ENCODE measurements around the gene SMAP1. TPM values are rescaled to one million over a fixed set of nuclear protein-coding genes. Genes with fewer than 3 reads are reported as not detected.

SMAP1 gene
- total RNA-seq, 6 experiments from 2014 or later: 11.4 to 24.4 (median 21.5) TPM

DNA sequence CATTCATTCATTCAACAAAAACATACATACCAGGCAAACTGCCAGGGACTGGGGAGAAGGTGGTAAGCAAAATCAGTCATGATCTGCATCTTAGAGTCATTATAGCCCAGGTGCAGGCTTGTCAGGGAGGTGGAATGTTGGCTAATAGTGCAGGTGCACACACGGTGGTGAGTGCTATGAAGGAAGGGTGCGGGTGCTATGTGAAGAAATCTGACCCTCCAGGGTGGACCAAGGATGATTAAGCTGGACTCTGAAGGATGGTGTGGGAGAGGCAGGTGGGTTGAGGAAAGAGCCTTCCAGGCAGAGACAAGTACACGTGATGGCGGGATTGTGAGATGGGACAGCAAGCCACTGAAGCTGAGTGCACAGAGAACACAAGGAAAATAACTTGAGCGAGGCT lies 211.8 kb downstream of the SMAP1 start:
- Mint-ChIP-seq H3K36me3 (ENCODE audit: low read depth) (no peaks in the 10 kb centered on the region), H3K4me3 (no peak overlapping the region), H3K4me1 (ENCODE audit: low read depth) (no peaks in the 10 kb centered on the region), H3K27ac (no peak overlapping the region), H3K27me3 (ENCODE audit: insufficient read depth) (peaks cover 7% of the 10 kb centered on the region), H3K9me3 (no peaks in the 10 kb centered on the region)
- no peak for DNase-seq
- TF ChIP-seq, protein P1, sequence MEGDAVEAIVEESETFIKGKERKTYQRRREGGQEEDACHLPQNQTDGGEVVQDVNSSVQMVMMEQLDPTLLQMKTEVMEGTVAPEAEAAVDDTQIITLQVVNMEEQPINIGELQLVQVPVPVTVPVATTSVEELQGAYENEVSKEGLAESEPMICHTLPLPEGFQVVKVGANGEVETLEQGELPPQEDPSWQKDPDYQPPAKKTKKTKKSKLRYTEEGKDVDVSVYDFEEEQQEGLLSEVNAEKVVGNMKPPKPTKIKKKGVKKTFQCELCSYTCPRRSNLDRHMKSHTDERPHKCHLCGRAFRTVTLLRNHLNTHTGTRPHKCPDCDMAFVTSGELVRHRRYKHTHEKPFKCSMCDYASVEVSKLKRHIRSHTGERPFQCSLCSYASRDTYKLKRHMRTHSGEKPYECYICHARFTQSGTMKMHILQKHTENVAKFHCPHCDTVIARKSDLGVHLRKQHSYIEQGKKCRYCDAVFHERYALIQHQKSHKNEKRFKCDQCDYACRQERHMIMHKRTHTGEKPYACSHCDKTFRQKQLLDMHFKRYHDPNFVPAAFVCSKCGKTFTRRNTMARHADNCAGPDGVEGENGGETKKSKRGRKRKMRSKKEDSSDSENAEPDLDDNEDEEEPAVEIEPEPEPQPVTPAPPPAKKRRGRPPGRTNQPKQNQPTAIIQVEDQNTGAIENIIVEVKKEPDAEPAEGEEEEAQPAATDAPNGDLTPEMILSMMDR (IDR thresholded peaks at IDR 0.05): no peak

GRCh38 chr6:70884074-70884983 lies 216.6 kb downstream of the SMAP1 start:
- TF ChIP-seq, protein P1 (IDR thresholded peaks at IDR 0.05): peak; percentile 96
- Mint-ChIP-seq H3K27me3 (ENCODE audit: insufficient read depth) (peaks cover 22% of the 10 kb centered on the region), H3K9me3 (no peaks in the 10 kb centered on the region), H3K4me3 (no peak overlapping the region), H3K27ac (no peak overlapping the region), H3K36me3 (ENCODE audit: low read depth) (no peaks in the 10 kb centered on the region), H3K4me1 (ENCODE audit: low read depth) (no peaks in the 10 kb centered on the region)
- DNase-seq: peak; percentile 25

DNA sequence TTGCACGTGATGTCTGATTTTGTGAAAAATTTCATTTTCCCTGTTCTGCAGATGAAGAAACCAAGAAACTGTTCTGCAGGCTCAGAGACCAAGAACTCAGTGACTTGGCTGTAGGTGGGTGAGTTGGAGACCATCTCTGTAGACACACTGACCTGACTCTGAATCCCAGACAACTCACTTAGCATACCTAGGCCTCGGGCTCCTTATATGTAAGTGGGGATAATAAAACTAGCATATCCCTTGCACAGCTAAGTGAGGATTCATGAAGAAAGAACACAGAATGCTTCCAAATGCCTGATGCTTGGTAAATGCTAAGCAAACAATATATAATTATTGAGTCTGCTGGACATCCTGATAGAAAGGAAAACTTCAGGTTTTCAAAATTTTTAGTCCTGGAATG lies 218.4 kb downstream of the SMAP1 start:
- Mint-ChIP-seq H3K4me3 (no peak overlapping the region), H3K9me3 (no peaks in the 10 kb centered on the region), H3K27me3 (ENCODE audit: insufficient read depth) (peaks cover 26% of the 10 kb centered on the region), H3K36me3 (ENCODE audit: low read depth) (no peaks in the 10 kb centered on the region), H3K27ac (no peak overlapping the region), H3K4me1 (ENCODE audit: low read depth) (no peaks in the 10 kb centered on the region)
- TF ChIP-seq, protein P1 (IDR thresholded peaks at IDR 0.05): no peak
- DNase-seq: no peak

- TF ChIP-seq, protein P1 (IDR thresholded peaks at IDR 0.05): no peak
- no peak overlapping the region for H3K27ac Mint-ChIP-seq
- peaks cover 25% of the 10 kb centered on the region for H3K27me3 Mint-ChIP-seq (ENCODE audit: insufficient read depth)
- H3K4me3 Mint-ChIP-seq: no peak overlapping the region
- H3K36me3 Mint-ChIP-seq (ENCODE audit: low read depth): no peaks in the 10 kb centered on the region
- no peaks in the 10 kb centered on the region for H3K4me1 Mint-ChIP-seq (ENCODE audit: low read depth)
- DNase-seq: no peak
- H3K9me3 Mint-ChIP-seq: no peaks in the 10 kb centered on the region
Observed at GRCh38 chr6:70886661-70887060, 219.0 kb downstream of the SMAP1 start.

GRCh38 chr6:70889270-70889669 lies 221.6 kb downstream of the SMAP1 start:
- Mint-ChIP-seq H3K36me3 (ENCODE audit: low read depth) (no peaks in the 10 kb centered on the region), H3K27me3 (ENCODE audit: insufficient read depth) (peaks cover 38% of the 10 kb centered on the region), H3K4me3 (no peak overlapping the region), H3K27ac (no peak overlapping the region), H3K9me3 (no peaks in the 10 kb centered on the region), H3K4me1 (ENCODE audit: low read depth) (no peaks in the 10 kb centered on the region)
- TF ChIP-seq, protein P1 (IDR thresholded peaks at IDR 0.05): no peak
- no peak for DNase-seq
